Esophagus muscularis mucosa (tissue), 4 donors: ENCODE results near the gene GPR157. TPM values are rescaled to one million over a fixed set of nuclear protein-coding genes. Genes with fewer than 3 reads are reported as not detected.

ENCODE experiments used
- DNase-seq: peaks from one replicate; pipeline ENCODE4 v3.0.0-alpha.2; 2017; ENCODE audit errors: extremely low spot score
- H3K27ac ChIP-seq, 4 donors: fragments of 200-600 bp; sonication (generic); replicated peaks in 1 of 4; 1 replicate in 3 of 4; 2 replicates in 1 of 4; pipeline ENCODE4 v1.5.1; 2016 to 2019; ENCODE audit warnings: mild to moderate bottlenecking in 1 of 4
- H3K27me3 ChIP-seq, 4 donors: fragments of 200-600 bp; sonication (generic); one replicate each; pipeline versions ENCODE4 v1.5.1 to v1.6.0; 2016 to 2019
- H3K36me3 ChIP-seq, 4 donors: fragments of 200-600 bp; sonication (generic); one replicate each; pipeline ENCODE4 v1.5.1; 2016 to 2019
- H3K4me1 ChIP-seq, 4 donors: fragments of 200-600 bp; sonication (generic); one replicate each; pipeline ENCODE4 v1.5.1; 2016 to 2019
- H3K4me3 ChIP-seq, 4 donors: fragments of 200-600 bp; sonication (generic); 1 replicate in 2 of 4; 2 replicates in 2 of 4; pipeline ENCODE4 v1.5.1; 2016 to 2019; ENCODE audit warnings: mild to moderate bottlenecking in 4 of 4, moderate library complexity in 1 of 4
- H3K9me3 ChIP-seq, 4 donors: fragments of 200-600 bp; sonication (generic); 1 replicate in 3 of 4; 2 replicates in 1 of 4; pipeline ENCODE4 v1.5.1; 2016 to 2019
- EP300 ChIP-seq: sonication (generic); formaldehyde crosslinking; IDR thresholded peaks from one replicate; pipeline ENCODE4 v1.6.1; 2017; ENCODE audit warnings: antibody characterized with exemption
- POLR2A ChIP-seq: fragments of 450-650 bp; IDR thresholded peaks from one replicate; pipeline ENCODE4 v1.6.1; 2017; ENCODE audit warnings: antibody characterized with exemption, moderate library complexity, mild to moderate bottlenecking, low read depth
- POLR2AphosphoS5 ChIP-seq, 2 donors: sonication (generic); formaldehyde crosslinking; IDR thresholded peaks; one replicate each; pipeline ENCODE4 v1.6.1; 2017; ENCODE audit warnings: antibody characterized with exemption in 2 of 2
- WGBS: methylation state at CpG from one replicate; pipeline ENCODE4 v1.1.5; 2018; 5-methylcytosine and 5-hydroxymethylcytosine counted together
- intact Hi-C: fragments of 100-400 bp; cut with DNase I; formaldehyde crosslinking; loops from one replicate; pipeline ENCODE4 v1.15.1; 2023
- total RNA-seq, 4 donors: library from RNA; depleted of rRNA; stranded (reverse); fragments of >200 nt; gene quantifications; one replicate each; pipeline versions ENCODE4 v1.1.0 to v1.2.1, GENCODE V29; 2016
- TF ChIP-seq, protein P1 (sequence below), 3 experiments: fragments of 200-600 bp in 2 of 3; fragments of 450-650 bp in 1 of 3; sonication (generic) in 2 of 3; IDR thresholded peaks; one replicate each; pipeline ENCODE4 v1.5.1; 2017 to 2019; ENCODE audit warnings: antibody characterized with exemption in 3 of 3, mild to moderate bottlenecking in 2 of 3, moderate library complexity in 1 of 3

GPR157 gene
- total RNA-seq, 4 donors from 2014 or later: 2.5 to 8.4 (median 3.8) TPM

GRCh38 chr1:9111957-9112356 lies 16.9 kb downstream of the GPR157 start:
- no peak overlapping the region for H3K4me3 ChIP-seq
- no peaks in the 10 kb centered on the region for H3K9me3 ChIP-seq
- WGBS: 94% methylated on average over 8 of the region's 9 CpGs
- H3K36me3 ChIP-seq: peaks cover 0 to 22% (median 12%) of the 10 kb centered on the region in 4 donors
- no peak overlapping the region for H3K27ac ChIP-seq
- H3K27me3 ChIP-seq: no peaks in the 10 kb centered on the region
- DNase-seq: no peak
- peaks cover 7 to 21% (median 15%) of the 10 kb centered on the region in 4 donors for H3K4me1 ChIP-seq
- TF ChIP-seq POLR2AphosphoS5 (IDR thresholded peaks at IDR 0.05): no peak
- intact Hi-C loops: loop anchor here (2.0 kb wide), 1 partner anchor 85 kb away; no protein-coding TSS in a partner anchor

- H3K4me3 ChIP-seq: no peak overlapping the region
- H3K27ac ChIP-seq: no peak overlapping the region
- no peak for DNase-seq
- 100% methylated on average over 6 of the region's 13 CpGs for WGBS
- H3K4me1 ChIP-seq: peaks cover 9 to 24% (median 17%) of the 10 kb centered on the region in 4 donors
- no peak for TF ChIP-seq POLR2A
- TF ChIP-seq, protein P1, sequence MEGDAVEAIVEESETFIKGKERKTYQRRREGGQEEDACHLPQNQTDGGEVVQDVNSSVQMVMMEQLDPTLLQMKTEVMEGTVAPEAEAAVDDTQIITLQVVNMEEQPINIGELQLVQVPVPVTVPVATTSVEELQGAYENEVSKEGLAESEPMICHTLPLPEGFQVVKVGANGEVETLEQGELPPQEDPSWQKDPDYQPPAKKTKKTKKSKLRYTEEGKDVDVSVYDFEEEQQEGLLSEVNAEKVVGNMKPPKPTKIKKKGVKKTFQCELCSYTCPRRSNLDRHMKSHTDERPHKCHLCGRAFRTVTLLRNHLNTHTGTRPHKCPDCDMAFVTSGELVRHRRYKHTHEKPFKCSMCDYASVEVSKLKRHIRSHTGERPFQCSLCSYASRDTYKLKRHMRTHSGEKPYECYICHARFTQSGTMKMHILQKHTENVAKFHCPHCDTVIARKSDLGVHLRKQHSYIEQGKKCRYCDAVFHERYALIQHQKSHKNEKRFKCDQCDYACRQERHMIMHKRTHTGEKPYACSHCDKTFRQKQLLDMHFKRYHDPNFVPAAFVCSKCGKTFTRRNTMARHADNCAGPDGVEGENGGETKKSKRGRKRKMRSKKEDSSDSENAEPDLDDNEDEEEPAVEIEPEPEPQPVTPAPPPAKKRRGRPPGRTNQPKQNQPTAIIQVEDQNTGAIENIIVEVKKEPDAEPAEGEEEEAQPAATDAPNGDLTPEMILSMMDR (IDR thresholded peaks at IDR 0.05): no peak
- H3K9me3 ChIP-seq: no peaks in the 10 kb centered on the region
- H3K36me3 ChIP-seq: peaks cover 0 to 22% (median 14%) of the 10 kb centered on the region in 4 donors
- intact Hi-C loops: loop anchor here (2.0 kb wide), 1 partner anchor 85 kb away; no protein-coding TSS in a partner anchor
- no peaks in the 10 kb centered on the region for H3K27me3 ChIP-seq
Measured at GRCh38 chr1:9111357-9111691, 17.6 kb downstream of the GPR157 start.

- no peak overlapping the region for H3K4me3 ChIP-seq
- TF ChIP-seq, protein P1 (IDR thresholded peaks at IDR 0.05): peak; percentile 89 to 95 (median 91)
- TF ChIP-seq POLR2AphosphoS5 (IDR thresholded peaks at IDR 0.05) (peak in 1 of 2 donors; percentile 44), EP300 (no peak), POLR2A (no peak)
- H3K27me3 ChIP-seq: no peaks in the 10 kb centered on the region
- 39% methylated on average over 14 of the region's 18 CpGs for WGBS
- H3K9me3 ChIP-seq: no peaks in the 10 kb centered on the region
- intact Hi-C loops: loop anchor here (2.0 kb wide), 1 partner anchor 86 kb away; no protein-coding TSS in a partner anchor
- no peak overlapping the region for H3K27ac ChIP-seq
- DNase-seq: peak; percentile 97
- peaks cover 0 to 22% (median 16%) of the 10 kb centered on the region in 4 donors for H3K36me3 ChIP-seq
- H3K4me1 ChIP-seq: peaks cover 9 to 24% (median 17%) of the 10 kb centered on the region in 4 donors
Measured at GRCh38 chr1:9110669-9111356, 18.1 kb downstream of the GPR157 start.

GRCh38 chr1:9108056-9108665 lies 20.7 kb downstream of the GPR157 start:
- no peak overlapping the region for H3K4me3 ChIP-seq
- H3K27me3 ChIP-seq: no peaks in the 10 kb centered on the region
- no peak overlapping the region for H3K27ac ChIP-seq
- intact Hi-C loops: loop anchor here (10.0 kb wide), 1 partner anchor 193 kb away; no protein-coding TSS in a partner anchor
- WGBS: 94% methylated on average over 12 of the region's 12 CpGs
- H3K9me3 ChIP-seq: no peaks in the 10 kb centered on the region
- no peak for DNase-seq
- H3K4me1 ChIP-seq: peaks cover 9 to 24% (median 17%) of the 10 kb centered on the region in 4 donors
- TF ChIP-seq POLR2A: no peak
- no peak for TF ChIP-seq EP300
- TF ChIP-seq, protein P1 (IDR thresholded peaks at IDR 0.05): no peak
- no peak for TF ChIP-seq POLR2AphosphoS5 (IDR thresholded peaks at IDR 0.05)
- H3K36me3 ChIP-seq: peaks cover 8 to 44% (median 37%) of the 10 kb centered on the region in 4 donors

DNA sequence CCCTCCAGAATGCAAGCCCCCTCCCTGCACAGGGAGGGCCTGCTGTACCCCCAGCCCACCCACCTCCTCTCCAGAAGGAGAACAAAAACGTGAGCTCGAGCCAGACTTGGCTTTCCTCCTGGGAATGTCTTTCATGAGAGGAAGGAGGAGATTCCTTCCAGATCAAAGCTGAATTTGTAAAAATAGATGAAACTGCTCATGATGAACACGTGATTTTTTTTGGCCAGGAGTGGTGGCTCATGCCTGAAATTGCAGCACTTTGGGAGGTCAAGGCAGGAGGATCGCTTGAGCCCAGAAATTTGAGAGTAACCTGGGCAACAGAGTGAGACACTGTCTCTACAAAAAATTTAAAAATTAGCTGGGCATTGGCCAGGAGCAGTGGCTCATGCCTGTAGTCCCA lies 21.8 kb downstream of the GPR157 start:
- TF ChIP-seq POLR2A (no peak), EP300 (no peak), POLR2AphosphoS5 (IDR thresholded peaks at IDR 0.05) (no peak)
- TF ChIP-seq, protein P1 (IDR thresholded peaks at IDR 0.05): no peak
- Histone ChIP-seq H3K4me1 (peaks cover 9 to 24% (median 17%) of the 10 kb centered on the region in 4 donors), H3K36me3 (peaks cover 8 to 50% (median 42%) of the 10 kb centered on the region in 4 donors), H3K4me3 (no peak overlapping the region), H3K9me3 (no peaks in the 10 kb centered on the region), H3K27ac (no peak overlapping the region), H3K27me3 (no peaks in the 10 kb centered on the region)
- no peak for DNase-seq
- WGBS: 30% methylated on average over 4 of the region's 4 CpGs
- intact Hi-C loops: loop anchor here (10.0 kb wide), 1 partner anchor 192 kb away; no protein-coding TSS in a partner anchor
